Measurements from ENCODE around the gene F5. TPM values are rescaled to one million over a fixed set of nuclear protein-coding genes. Genes with fewer than 3 reads are reported as not detected.

Gene F5
- total and polyA plus RNA-seq, 10 of the 15 experiments (the other 5 are each of a cell fraction or from before 2014, with no cell fraction given) = under 0.01 to 3.8 (median 0.40) TPM

DNA sequence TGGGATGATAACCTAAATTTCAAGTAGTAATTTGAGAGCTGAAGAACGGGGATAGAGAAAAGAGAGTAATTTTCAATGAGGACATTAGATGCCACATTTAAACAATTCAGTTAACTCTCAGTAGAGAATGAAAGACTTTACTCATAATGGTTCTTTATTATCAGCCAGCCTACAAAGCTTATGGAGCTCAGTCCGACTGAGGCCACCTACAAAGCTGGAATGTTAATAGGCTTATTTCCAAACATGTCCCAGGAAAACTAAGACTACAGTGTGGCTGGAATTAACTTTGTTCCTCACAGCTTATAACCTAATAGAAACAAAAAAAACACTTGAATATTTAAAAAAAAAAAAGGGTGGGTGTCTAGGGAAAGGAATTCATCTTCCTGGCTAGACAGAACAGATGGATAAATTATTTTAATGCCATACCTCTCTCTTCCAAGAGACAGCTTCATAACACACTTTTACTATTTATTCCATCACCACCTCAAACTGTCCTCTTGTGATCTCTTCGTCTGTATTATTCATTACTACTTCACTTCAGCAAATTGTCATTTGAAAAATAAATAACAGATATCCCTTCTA, 110.4 kb downstream of the F5 start (continued):
- TF ChIP-seq, protein P1, sequence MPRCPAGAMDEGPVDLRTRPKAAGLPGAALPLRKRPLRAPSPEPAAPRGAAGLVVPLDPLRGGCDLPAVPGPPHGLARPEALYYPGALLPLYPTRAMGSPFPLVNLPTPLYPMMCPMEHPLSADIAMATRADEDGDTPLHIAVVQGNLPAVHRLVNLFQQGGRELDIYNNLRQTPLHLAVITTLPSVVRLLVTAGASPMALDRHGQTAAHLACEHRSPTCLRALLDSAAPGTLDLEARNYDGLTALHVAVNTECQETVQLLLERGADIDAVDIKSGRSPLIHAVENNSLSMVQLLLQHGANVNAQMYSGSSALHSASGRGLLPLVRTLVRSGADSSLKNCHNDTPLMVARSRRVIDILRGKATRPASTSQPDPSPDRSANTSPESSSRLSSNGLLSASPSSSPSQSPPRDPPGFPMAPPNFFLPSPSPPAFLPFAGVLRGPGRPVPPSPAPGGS (IDR thresholded peaks at IDR 0.05; ENCODE audit: borderline replicate concordance, insufficient read depth, low read depth, low read length, poor library complexity, severe bottlenecking) = no peak
- TF ChIP-seq EGR1 (IDR thresholded peaks at IDR 0.05; ENCODE audit: borderline replicate concordance in 1 of 2, low read depth in 2 of 2, low read length in 2 of 2) (no peak), PML (IDR thresholded peaks at IDR 0.05; ENCODE audit: low read length) (no peak), ZNF24 (IDR thresholded peaks at IDR 0.05) (no peak), ATF7 (IDR thresholded peaks at IDR 0.05; ENCODE audit: low read depth) (no peak), CHD1 (IDR thresholded peaks at IDR 0.05; ENCODE audit: low read depth, low read length) (no peak), NFIC (IDR thresholded peaks at IDR 0.05; ENCODE audit: low read depth, low read length) (no peak)

DNA sequence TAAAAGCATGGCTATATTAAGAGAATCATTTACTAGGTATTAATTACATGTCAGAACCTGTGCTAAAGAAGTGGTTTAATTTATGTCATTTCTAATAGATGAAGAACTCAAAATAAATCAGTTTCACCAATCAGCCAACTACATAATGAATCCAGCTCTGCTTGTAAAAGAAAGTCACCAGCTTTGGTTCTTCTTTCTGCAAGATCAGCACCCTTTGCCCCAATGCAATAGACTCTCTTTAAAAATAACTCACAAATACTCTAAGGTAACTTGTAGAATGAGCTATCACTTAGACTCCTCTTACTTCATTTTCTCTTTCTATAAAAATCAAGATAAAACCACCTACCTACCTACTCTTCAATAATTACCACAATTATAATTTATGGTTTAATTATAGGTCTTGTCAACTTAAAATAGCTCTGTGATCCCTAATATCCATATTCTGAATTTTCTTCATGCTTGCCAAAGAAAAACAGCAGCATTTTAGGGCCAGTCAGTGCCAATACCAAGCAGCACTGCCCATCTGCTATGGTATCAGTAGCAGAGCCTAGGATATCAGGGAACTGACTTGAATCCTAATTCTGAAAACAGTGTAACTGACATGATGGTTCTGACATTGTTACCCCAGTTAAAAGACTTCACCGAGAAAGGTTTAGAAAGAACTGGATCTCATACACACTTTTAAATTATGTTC, 111.8 kb downstream of the F5 start:
- 100% methylated on average over 1 of the region's 1 CpG for WGBS (ENCODE audit: insufficient coverage, insufficient replicate concordance, low lambda C conversion rate, missing lambda C conversion rate)
- Histone ChIP-seq H2AFZ (ENCODE audit: control insufficient read depth, low read depth, low read length) (no peak overlapping the region), H3K27ac (ENCODE audit: control insufficient read depth, insufficient read depth) (no peak overlapping the region), H3K4me1 (ENCODE audit: control insufficient read depth, insufficient read depth, low read length) (no peaks in the 10 kb centered on the region), H3K4me2 (ENCODE audit: control insufficient read depth, insufficient read depth) (no peak overlapping the region), H3K9me3 (replicated peaks; ENCODE audit: control insufficient read depth, insufficient read depth, low read length) (no peaks in the 10 kb centered on the region), H3K27me3 (replicated peaks in 1 of 2; ENCODE audit: control insufficient read depth in 2 of 2, insufficient read depth in 2 of 2, low read length in 1 of 2) (no peaks in the 10 kb centered on the region), H3K36me3 (ENCODE audit: control insufficient read depth in 2 of 2, insufficient read depth in 2 of 2, low read length in 1 of 2) (0 out of 4 replicates have a peak, but pooled peaks cover 0 to 1% of the 10 kb centered on the region in 2 experiments), H4K20me1 (ENCODE audit: control insufficient read depth, insufficient read depth) (no peaks in the 10 kb centered on the region), H3K79me2 (ENCODE audit: control insufficient read depth, insufficient read depth, low read length) (no peaks in the 10 kb centered on the region), H3K9ac (ENCODE audit: control insufficient read depth, insufficient read depth, low read length) (no peak overlapping the region), H3K4me3 (no peak overlapping the region)
- ATAC-seq (no peak), DNase-seq (ENCODE audit: low read depth, low spot score) (no peak), FAIRE-seq (no peak)
- intact Hi-C loops (cut with micrococcal nuclease; ENCODE audit: unreplicated experiment) (no loop called here), in situ Hi-C loops (cut with MboI) (loop anchor here (5.0 kb wide), 1 partner anchor 73 kb away; no protein-coding TSS in a partner anchor)
- no TSS peak for BruUV-seq (replicated peaks)
- CTCF ChIA-PET = interaction anchor here (0.9 to 1.2 kb wide), 2 partner anchors 72 to 127 kb away, joined by 3 to 4 read pairs; no protein-coding TSS in a partner anchor
- SMC1A ChIA-PET (ENCODE audit: uncharacterized antibody, unreplicated experiment) = interaction anchor here (0.7 to 1.8 kb wide), 3 partner anchors 9 to 12 kb away, joined by 3 to 6 read pairs (median 4); partner anchors contain the start of gene SLC19A2
- POLR2A ChIA-PET = no interaction called here
- TF ChIP-seq PML (IDR thresholded peaks at IDR 0.05; ENCODE audit: low read length) (no peak), LARP7 (IDR thresholded peaks at IDR 0.05) (no peak), MEF2A (IDR thresholded peaks at IDR 0.05; ENCODE audit: insufficient read depth, low read depth, low read length) (no peak), ZSCAN29 (IDR thresholded peaks at IDR 0.05) (no peak), CBX5 (IDR thresholded peaks at IDR 0.05; ENCODE audit: low read depth) (no peak)
- RAD21 ChIA-PET (ENCODE audit: unreplicated experiment) = interaction anchor here (0.9 kb wide), 1 partner anchor 54 kb away, joined by 3 read pairs; no protein-coding TSS in a partner anchor

Measured in GM12878 (cell line).